ENCODE results near the gene ABCC4.
"Not testable (repeated sequence)": the region's sequence is repeated elsewhere in the genome, so short reads cannot be mapped to it uniquely, and the experiment has no call there.

The ABCC4 gene

GRCh38 chr13:95284436-95284835, 16.8 kb downstream of the ABCC4 start:
- no peak for TF ChIP-seq CTCF (IDR thresholded peaks at IDR 0.05; ENCODE audit: borderline replicate concordance, insufficient read depth, low read depth, low read length)
- H3K4me3 ChIP-seq (ENCODE audit: low read depth, low read length): no peak overlapping the region

DNA sequence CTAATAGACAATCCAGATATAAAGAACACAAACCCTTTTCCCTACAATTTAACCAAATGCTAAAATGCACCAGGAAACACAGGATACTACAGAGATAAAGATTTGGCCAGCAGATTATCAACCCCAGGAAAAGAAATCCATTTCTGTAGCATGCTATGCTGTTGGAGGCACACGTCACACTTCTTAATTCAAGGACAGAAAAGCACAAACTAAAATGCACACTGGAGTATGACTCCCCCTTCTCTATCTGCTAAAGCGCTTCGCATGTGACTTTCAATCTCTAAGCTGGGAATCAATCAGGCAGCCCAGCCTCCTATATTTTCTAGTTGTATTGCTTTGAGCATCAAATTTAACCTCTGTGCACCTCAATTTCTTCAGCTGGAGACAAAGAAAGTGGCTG, 22.2 kb downstream of the ABCC4 start:
- TF ChIP-seq CTCF (IDR thresholded peaks at IDR 0.05; ENCODE audit: borderline replicate concordance, insufficient read depth, low read depth, low read length): no peak
- no peak overlapping the region for H3K4me3 ChIP-seq (ENCODE audit: low read depth, low read length)

DNA sequence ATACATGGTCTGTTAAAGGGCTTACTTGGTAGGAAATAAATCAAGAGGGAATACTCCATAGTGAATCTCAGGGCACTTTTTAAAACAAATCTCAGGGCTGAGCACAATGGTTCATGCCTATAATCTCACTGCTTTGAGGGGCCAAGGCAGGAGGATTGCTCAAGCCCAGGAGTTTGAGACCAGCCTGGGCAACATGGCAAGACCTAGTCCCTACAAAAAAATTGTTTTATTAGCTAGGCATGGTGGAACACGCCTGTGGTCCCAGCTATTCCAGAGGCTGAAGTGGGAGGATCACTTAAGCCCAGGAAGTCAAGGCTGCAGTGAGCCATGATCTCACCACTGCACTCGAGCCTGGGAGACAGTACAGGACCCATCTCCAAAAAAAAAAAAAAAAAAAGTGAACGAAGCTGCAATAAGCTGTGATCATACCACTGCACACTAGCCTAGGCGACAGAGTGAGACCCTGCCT, 25.2 kb downstream of the ABCC4 start:
- TF ChIP-seq CTCF (IDR thresholded peaks at IDR 0.05; ENCODE audit: borderline replicate concordance, insufficient read depth, low read depth, low read length): no peak

GRCh38 chr13:95275322-95276036, 25.8 kb downstream of the ABCC4 start:
- H3K4me3 ChIP-seq (ENCODE audit: low read depth, low read length): no peak overlapping the region
- no peak for TF ChIP-seq CTCF (IDR thresholded peaks at IDR 0.05; ENCODE audit: borderline replicate concordance, insufficient read depth, low read depth, low read length)

More for the DNA sequence above, 25.2 kb downstream of the ABCC4 start:
- no peak overlapping the region for H3K4me3 ChIP-seq (ENCODE audit: low read depth, low read length)

DNA sequence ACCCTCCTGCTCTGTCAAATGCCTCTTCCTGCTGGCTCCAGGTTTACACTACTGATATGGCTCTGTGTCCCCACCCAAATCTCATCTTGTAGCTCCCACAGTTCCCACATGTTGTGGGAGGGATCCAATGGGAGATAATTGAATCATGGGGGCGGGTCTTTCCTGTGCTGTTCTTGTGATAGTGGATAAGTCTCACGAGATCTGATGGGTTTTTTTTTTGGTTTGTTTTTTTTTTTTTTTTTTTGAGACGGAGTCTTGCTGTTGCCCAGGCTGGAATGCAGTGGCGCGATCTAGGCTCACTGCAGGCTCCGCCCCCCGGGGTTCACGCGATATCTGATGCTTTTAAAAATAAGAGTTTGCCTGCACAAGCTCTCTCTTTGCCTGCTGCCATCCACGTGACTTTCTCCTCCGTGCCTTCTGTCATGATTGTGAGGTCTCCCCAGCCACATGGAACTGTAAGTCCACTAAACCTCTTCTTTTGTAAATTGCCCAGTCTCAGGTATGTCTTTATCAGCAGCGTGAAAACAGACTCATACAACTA, 27.6 kb downstream of the ABCC4 start:
- H3K4me3 ChIP-seq (ENCODE audit: low read depth, low read length): not testable (repeated sequence)

DNA sequence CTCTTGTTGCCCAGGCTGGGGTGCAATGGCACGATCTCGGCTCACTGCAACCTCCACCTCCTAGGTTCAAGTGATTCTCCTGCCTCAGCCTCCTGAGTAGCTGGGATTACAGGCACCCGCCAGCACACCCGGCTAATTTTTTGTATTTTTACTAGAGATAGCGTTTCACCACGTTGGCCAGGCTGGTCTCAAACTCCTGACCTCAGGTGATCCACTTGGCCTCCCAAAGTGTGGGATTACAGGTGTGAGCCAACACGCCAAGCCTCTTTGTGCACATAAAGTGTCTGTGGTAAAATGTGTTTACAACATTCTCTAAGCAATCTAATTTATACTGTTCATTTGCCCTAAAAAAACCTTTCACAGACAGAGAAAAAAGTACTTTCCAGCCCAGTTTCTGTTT, 29.2 kb downstream of the ABCC4 start:
- H3K4me3 ChIP-seq (ENCODE audit: low read depth, low read length): not testable (repeated sequence)

GRCh38 chr13:95269756-95270155, 31.5 kb downstream of the ABCC4 start:
- H3K4me3 ChIP-seq (ENCODE audit: low read depth, low read length): no peak overlapping the region
- no peak for TF ChIP-seq CTCF (IDR thresholded peaks at IDR 0.05; ENCODE audit: borderline replicate concordance, insufficient read depth, low read depth, low read length)

DNA sequence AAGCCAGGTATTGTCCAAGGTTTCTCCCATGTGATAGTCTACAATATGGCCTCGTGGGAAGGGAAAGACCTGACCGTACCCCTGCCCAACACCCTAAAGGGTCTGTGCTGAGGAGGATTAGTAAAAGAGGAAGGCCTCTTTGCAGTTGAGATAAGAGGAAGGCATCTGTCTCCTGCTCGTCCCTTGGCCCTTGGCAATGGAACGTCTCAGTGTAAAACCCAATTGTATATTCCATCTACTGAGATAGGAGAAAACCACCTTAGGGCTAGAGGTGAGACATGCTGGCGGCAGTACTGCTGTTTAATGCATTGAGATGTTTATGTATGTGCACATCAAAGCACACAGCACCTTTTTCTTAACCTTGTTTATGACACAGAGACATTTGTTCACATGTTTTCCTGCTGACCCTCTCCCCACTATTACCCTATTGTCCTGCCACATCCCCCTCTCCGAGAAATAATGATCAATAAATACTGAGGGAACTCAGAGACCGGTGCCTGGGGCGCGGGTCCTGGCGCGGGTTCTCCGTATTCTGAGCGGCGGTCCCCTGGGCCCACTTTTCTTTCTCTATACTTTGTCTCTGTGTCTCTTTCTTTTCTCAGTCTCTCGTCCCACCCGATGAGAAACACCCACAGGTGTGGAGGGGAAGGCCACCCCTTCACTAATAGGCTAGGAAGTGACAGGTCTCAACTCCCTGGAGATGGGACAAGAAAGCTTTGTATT, 32.7 kb downstream of the ABCC4 start:
- not testable (repeated sequence) for H3K4me3 ChIP-seq (ENCODE audit: low read depth, low read length)

All from GM12875 (cell line).